GM12873 (cell line): ENCODE results near the gene XIRP1.

Experiments
- TF ChIP-seq, protein P1 (sequence below): IDR thresholded peaks from 2 replicates; pipeline ENCODE4 v1.5.1; 2012; ENCODE audit warnings: low read depth, mild to moderate bottlenecking, moderate library complexity, low read length, control low read depth; ENCODE audit not compliant: insufficient read depth; ENCODE audit errors: missing control alignments

Gene XIRP1

DNA sequence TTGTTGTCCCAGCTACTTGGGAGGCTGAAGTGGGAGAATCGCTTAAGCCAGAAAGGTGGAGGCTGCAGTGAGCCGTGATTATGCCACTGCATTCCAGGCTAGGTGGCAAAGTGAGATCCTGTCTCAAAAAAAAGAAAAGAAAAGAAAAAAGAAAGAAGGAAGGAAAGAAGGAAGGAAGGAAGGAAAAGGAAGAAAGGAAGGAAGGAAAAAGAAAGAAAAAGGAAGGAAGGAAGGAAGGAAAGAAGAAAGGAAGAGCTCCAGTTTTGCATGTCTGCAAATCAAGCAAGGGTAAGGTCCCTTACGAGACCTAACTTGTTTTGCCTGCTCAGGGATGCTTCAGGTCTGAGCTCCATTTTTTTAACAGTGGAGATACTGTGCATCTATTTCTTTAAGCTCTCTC is 3.6 kb upstream of the XIRP1 start:
- TF ChIP-seq, protein P1, sequence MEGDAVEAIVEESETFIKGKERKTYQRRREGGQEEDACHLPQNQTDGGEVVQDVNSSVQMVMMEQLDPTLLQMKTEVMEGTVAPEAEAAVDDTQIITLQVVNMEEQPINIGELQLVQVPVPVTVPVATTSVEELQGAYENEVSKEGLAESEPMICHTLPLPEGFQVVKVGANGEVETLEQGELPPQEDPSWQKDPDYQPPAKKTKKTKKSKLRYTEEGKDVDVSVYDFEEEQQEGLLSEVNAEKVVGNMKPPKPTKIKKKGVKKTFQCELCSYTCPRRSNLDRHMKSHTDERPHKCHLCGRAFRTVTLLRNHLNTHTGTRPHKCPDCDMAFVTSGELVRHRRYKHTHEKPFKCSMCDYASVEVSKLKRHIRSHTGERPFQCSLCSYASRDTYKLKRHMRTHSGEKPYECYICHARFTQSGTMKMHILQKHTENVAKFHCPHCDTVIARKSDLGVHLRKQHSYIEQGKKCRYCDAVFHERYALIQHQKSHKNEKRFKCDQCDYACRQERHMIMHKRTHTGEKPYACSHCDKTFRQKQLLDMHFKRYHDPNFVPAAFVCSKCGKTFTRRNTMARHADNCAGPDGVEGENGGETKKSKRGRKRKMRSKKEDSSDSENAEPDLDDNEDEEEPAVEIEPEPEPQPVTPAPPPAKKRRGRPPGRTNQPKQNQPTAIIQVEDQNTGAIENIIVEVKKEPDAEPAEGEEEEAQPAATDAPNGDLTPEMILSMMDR, result no peak

DNA sequence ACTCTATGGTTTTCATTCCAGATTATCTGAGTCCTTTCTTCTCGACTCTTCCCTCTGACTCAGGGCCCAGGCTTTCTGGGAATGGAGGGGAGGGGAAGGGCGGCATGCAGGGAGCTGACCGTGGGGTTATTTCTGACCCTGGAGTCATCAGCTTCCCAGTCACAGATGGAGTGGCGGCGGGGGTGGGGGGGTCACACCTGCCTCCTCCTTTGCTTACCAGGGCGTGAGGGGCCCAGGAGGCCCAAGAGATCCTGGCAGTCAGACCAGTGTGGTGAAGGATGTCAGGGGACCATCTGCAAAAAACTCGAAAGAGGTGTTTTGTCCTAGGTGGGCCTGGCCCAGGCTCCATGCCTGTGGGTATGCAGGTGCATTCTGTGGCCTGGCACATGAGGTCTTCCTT is 996 bp upstream of the XIRP1 start:
- TF ChIP-seq, protein P1, result no peak

DNA sequence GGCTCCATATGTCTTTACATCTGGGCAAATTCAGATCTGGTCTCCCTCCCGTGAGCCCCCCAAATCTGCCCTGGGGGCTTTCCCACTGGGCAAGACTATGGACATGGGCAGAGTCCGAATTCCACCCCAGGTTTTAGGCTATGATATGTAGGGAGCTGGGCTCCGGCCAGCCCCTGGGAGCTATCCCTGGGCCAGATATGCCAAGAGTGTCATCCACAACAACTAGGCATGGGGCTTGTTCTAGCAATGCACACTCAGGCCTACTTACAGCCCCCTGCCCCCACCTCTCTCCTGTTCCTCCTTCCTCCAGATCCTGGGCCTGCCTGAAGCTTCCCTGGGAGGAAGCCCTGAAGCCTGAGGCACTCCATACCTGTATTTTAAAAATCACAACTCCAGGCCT is 622 bp downstream of the XIRP1 start:
- TF ChIP-seq, protein P1, result no peak

DNA sequence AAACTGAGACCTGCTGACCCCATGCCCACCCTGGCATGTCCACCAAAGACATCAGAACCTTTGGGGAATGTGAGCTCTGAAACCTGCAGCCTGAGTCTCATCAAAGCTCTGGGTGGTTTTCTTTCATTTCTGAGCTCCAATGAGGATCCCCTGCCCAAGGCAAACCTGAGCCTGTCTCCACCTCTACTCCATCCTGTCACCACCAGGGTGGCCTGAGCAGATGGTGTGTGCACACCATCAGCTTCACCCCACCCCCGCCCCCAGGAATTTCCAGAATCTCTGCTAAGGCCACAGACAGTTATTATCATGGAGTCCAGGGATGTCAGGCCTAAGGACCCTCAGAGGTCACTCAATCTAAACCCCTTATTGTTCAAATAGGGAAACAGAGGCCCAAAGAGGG is 1.3 kb downstream of the XIRP1 start:
- TF ChIP-seq, protein P1, result peak; percentile 11

DNA sequence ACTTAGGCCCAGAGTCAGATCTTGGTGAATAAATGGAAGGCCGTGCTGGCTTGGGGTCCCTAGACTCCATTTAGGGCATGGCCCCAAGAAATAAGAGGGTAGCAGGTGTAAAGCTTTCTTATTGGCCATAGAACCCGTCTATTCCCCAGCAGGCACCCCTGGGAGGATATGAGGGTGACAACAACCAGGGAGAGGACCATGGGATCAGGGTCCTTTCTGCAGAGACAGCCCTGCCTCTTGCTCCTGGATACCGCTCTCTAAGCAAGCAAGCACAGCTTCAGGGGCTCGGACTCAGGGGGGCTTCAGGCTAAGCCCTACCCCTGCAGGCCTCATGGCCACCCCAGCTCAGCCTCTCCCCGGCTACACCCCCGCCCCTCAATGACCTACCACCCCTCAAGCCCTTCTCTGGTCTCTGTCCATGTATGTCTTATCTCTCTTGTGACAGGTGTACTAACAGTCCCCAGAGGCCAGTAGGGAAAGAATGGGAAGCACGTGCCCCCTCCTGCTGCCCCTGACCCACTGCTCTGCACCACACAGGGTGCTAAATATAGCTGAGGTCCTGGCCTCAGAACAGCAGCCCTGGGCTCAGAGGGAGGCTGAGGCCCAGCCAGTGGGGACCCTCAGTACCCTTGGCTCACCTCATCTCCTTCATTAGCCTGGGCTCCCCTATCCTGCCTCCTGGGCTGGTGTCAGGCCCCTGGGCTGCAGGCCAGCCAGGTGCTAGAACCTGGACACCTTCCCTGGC is 1.9 kb downstream of the XIRP1 start:
- TF ChIP-seq, protein P1, result no peak

DNA sequence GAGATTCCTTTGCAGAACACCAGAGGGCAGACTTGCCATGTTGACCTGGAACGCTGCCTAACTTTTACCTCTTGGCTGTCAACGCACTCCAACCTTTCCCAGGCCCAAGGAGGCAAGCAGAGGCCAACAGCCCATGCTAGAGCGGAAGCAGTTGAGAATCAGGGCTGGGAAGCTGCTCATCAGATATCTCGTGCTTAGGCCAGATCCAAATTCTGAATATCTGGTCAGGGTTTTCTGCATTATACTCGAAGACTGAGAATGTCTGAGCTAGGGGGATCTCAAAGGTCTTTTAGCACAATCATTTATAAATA is 2.5 kb downstream of the XIRP1 start:
- TF ChIP-seq, protein P1, result peak; percentile 90

DNA sequence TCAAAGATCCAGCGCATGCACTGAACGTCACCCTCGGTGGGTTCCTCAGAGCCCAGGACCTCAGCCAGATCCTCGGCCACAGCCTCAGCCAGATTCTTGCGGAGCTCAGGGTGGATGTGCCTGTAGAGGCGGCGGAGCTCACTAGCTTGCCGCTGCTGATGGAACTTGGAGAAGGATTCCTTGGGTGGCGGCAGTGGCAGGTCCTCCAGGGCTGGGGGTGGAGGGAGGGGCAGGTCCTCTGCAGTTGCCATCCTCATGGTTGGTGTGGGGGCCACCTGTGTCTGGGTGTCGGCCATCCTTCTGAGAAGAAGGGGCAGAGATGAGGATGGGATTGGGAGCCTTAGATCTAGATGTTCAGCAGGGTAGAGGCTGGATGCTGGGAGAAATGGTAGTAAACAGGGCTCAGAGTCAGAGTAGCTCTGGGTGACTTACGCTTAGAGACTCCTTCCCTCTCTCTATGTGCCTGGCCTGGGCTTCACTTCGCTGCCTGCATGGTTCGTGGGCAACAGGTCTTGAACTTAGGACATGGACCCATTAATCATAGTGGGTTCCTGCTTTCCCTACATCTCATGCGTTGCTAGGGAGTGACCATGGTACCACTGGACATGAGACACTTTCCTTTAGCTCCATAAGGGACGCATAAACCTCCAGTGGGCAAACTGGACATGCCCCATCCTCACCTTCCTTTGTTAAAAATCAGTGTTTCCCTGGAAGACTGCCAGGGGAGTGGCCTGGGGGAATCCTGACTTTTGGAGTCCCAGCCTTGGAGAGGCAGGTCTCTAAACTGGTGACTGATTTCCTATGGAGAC is 3.0 kb downstream of the XIRP1 start:
- TF ChIP-seq, protein P1, result no peak
